Measurements from ENCODE around the gene MBP.

MBP gene

GRCh38 chr18:77146249-77147080 is 13.9 kb upstream of the MBP start:
- no peak for DNase-seq (ENCODE audit: extremely low spot score)
- TF ChIP-seq NFRKB (IDR thresholded peaks at IDR 0.05) (no peak), L3MBTL2 (conservative IDR thresholded peaks at IDR 0.05) (no peak), FOXM1 (IDR thresholded peaks at IDR 0.05; ENCODE audit: borderline replicate concordance) (no peak), ARNT (IDR thresholded peaks at IDR 0.05) (no peak), ZNF384 (IDR thresholded peaks at IDR 0.05) (no peak), ELF4 (IDR thresholded peaks at IDR 0.05) (no peak), PKNOX1 (IDR thresholded peaks at IDR 0.05) (no peak), CTBP1 (IDR thresholded peaks at IDR 0.05; ENCODE audit: borderline replicate concordance) (no peak), SUZ12 (IDR thresholded peaks at IDR 0.05) (no peak)
- ChIA-PET CTCF (no interaction called here), POLR2A (no interaction called here)

GRCh38 chr18:77145364-77145901 is 12.8 kb upstream of the MBP start:
- ChIA-PET POLR2A (no interaction called here), CTCF (no interaction called here)
- no peak for DNase-seq (ENCODE audit: extremely low spot score)
- TF ChIP-seq FOXK2 (IDR thresholded peaks at IDR 0.05) (no peak), L3MBTL2 (conservative IDR thresholded peaks at IDR 0.05) (no peak), SP1 (IDR thresholded peaks at IDR 0.05) (no peak), PKNOX1 (IDR thresholded peaks at IDR 0.05) (no peak), FOXA1 (IDR thresholded peaks at IDR 0.05) (no peak), LEF1 (IDR thresholded peaks at IDR 0.05; ENCODE audit: borderline replicate concordance) (no peak), BHLHE40 (IDR thresholded peaks at IDR 0.05; ENCODE audit: borderline replicate concordance) (no peak), HDGF (IDR thresholded peaks at IDR 0.05; ENCODE audit: borderline replicate concordance) (no peak), TARDBP (IDR thresholded peaks at IDR 0.05) (no peak), CTBP1 (IDR thresholded peaks at IDR 0.05; ENCODE audit: borderline replicate concordance) (no peak), NFRKB (IDR thresholded peaks at IDR 0.05) (no peak), SUZ12 (IDR thresholded peaks at IDR 0.05) (no peak), FOXM1 (IDR thresholded peaks at IDR 0.05; ENCODE audit: borderline replicate concordance) (no peak), ARNT (IDR thresholded peaks at IDR 0.05) (no peak), ZNF384 (IDR thresholded peaks at IDR 0.05) (no peak), ELF4 (IDR thresholded peaks at IDR 0.05) (no peak)

GRCh38 chr18:77144451-77145118 is 12.0 kb upstream of the MBP start:
- TF ChIP-seq ELF4 (IDR thresholded peaks at IDR 0.05) (no peak), ZNF384 (IDR thresholded peaks at IDR 0.05) (no peak), HDGF (IDR thresholded peaks at IDR 0.05; ENCODE audit: borderline replicate concordance) (no peak), FOXK2 (IDR thresholded peaks at IDR 0.05) (no peak), BHLHE40 (IDR thresholded peaks at IDR 0.05; ENCODE audit: borderline replicate concordance) (no peak), LEF1 (IDR thresholded peaks at IDR 0.05; ENCODE audit: borderline replicate concordance) (no peak), FOXM1 (IDR thresholded peaks at IDR 0.05; ENCODE audit: borderline replicate concordance) (no peak), L3MBTL2 (conservative IDR thresholded peaks at IDR 0.05) (no peak), NFRKB (IDR thresholded peaks at IDR 0.05) (no peak), PKNOX1 (IDR thresholded peaks at IDR 0.05) (no peak), TARDBP (IDR thresholded peaks at IDR 0.05) (no peak), CTBP1 (IDR thresholded peaks at IDR 0.05; ENCODE audit: borderline replicate concordance) (no peak), SP1 (IDR thresholded peaks at IDR 0.05) (no peak), ARNT (IDR thresholded peaks at IDR 0.05) (no peak), SUZ12 (IDR thresholded peaks at IDR 0.05) (no peak), FOXA1 (IDR thresholded peaks at IDR 0.05) (no peak)
- no peak for DNase-seq (ENCODE audit: extremely low spot score)
- ChIA-PET CTCF (no interaction called here), POLR2A (no interaction called here)

- no peak for TF ChIP-seq FOXA1 (IDR thresholded peaks at IDR 0.05)
- no peak for TF ChIP-seq ELF4 (IDR thresholded peaks at IDR 0.05)
- no peak for TF ChIP-seq FOXM1 (IDR thresholded peaks at IDR 0.05; ENCODE audit: borderline replicate concordance)
- TF ChIP-seq PKNOX1 (IDR thresholded peaks at IDR 0.05), result no peak
- no peak for TF ChIP-seq TARDBP (IDR thresholded peaks at IDR 0.05)
- no peak for TF ChIP-seq HDGF (IDR thresholded peaks at IDR 0.05; ENCODE audit: borderline replicate concordance)
- TF ChIP-seq ARNT (IDR thresholded peaks at IDR 0.05), result no peak
- no peak for TF ChIP-seq SP1 (IDR thresholded peaks at IDR 0.05)
- TF ChIP-seq FOXK2 (IDR thresholded peaks at IDR 0.05), result no peak
- no peak for TF ChIP-seq ZNF384 (IDR thresholded peaks at IDR 0.05)
- TF ChIP-seq L3MBTL2 (conservative IDR thresholded peaks at IDR 0.05), result no peak
- no peak for TF ChIP-seq BHLHE40 (IDR thresholded peaks at IDR 0.05; ENCODE audit: borderline replicate concordance)
- no peak for TF ChIP-seq NFRKB (IDR thresholded peaks at IDR 0.05)
- TF ChIP-seq LEF1 (IDR thresholded peaks at IDR 0.05; ENCODE audit: borderline replicate concordance), result no peak
- no peak for TF ChIP-seq SUZ12 (IDR thresholded peaks at IDR 0.05)
- TF ChIP-seq CTBP1 (IDR thresholded peaks at IDR 0.05; ENCODE audit: borderline replicate concordance), result no peak
- no peak for DNase-seq (ENCODE audit: extremely low spot score)
- CTCF ChIA-PET, result no interaction called here
- POLR2A ChIA-PET, result no interaction called here
These were observed 11.5 kb upstream of the MBP start for GRCh38 chr18:77144046-77144445.

GRCh38 chr18:77143196-77143595 is 10.6 kb upstream of the MBP start:
- ChIA-PET CTCF (no interaction called here), POLR2A (no interaction called here)
- no peak for TF ChIP-seq BHLHE40 (IDR thresholded peaks at IDR 0.05; ENCODE audit: borderline replicate concordance)
- TF ChIP-seq ZNF384 (IDR thresholded peaks at IDR 0.05), result no peak
- no peak for TF ChIP-seq CTBP1 (IDR thresholded peaks at IDR 0.05; ENCODE audit: borderline replicate concordance)
- no peak for TF ChIP-seq L3MBTL2 (conservative IDR thresholded peaks at IDR 0.05)
- TF ChIP-seq TARDBP (IDR thresholded peaks at IDR 0.05), result no peak
- no peak for TF ChIP-seq SUZ12 (IDR thresholded peaks at IDR 0.05)
- no peak for TF ChIP-seq LEF1 (IDR thresholded peaks at IDR 0.05; ENCODE audit: borderline replicate concordance)
- no peak for TF ChIP-seq SP1 (IDR thresholded peaks at IDR 0.05)
- DNase-seq (ENCODE audit: extremely low spot score), result no peak
